Neuronal stem cell (in vitro differentiated cells): ENCODE results near the gene ZNF768.

ENCODE experiments used
- DNase-seq: peaks from one replicate; pipeline ENCODE4 v3.0.0-alpha.2; 2013; ENCODE audit warnings: low spot score
- H2AFZ ChIP-seq: one replicate; pipeline ENCODE4 v1.6.1; 2013; ENCODE audit warnings: mild to moderate bottlenecking, low read length, inconsistent platforms
- H2AK5ac ChIP-seq: 2 replicates; pipeline ENCODE4 v1.6.1; 2013; ENCODE audit warnings: low read depth, mild to moderate bottlenecking, inconsistent platforms, low read length, moderate library complexity, mixed read lengths
- H2BK120ac ChIP-seq: 2 replicates; pipeline ENCODE4 v1.6.1; 2013; ENCODE audit warnings: low read depth, mild to moderate bottlenecking, inconsistent platforms, low read length, moderate library complexity, mixed read lengths
- H2BK12ac ChIP-seq: one replicate; pipeline ENCODE4 v1.6.1; 2013; ENCODE audit warnings: low read length, inconsistent platforms
- H2BK15ac ChIP-seq: 2 replicates; pipeline ENCODE4 v1.6.1; 2013; ENCODE audit warnings: mild to moderate bottlenecking, low read length, inconsistent platforms, mixed read lengths
- H2BK5ac ChIP-seq: one replicate; pipeline ENCODE4 v1.6.1; 2013; ENCODE audit warnings: inconsistent platforms, mild to moderate bottlenecking, low read length, moderate library complexity
- H3K14ac ChIP-seq: one replicate; pipeline ENCODE4 v1.6.1; 2013; ENCODE audit warnings: low read length, inconsistent platforms
- H3K18ac ChIP-seq: 2 replicates; pipeline ENCODE4 v1.6.1; 2013; ENCODE audit warnings: low read length, inconsistent platforms
- H3K23ac ChIP-seq: 2 replicates; pipeline ENCODE4 v1.6.1; 2013; ENCODE audit warnings: low read depth, mild to moderate bottlenecking, mixed read lengths, low read length, inconsistent platforms; ENCODE audit not compliant: poor library complexity
- H3K27ac ChIP-seq: replicated peaks from 3 replicates; pipeline ENCODE4 v1.5.1; 2013; ENCODE audit warnings: low read length, inconsistent platforms
- H3K27me3 ChIP-seq, 3 experiments: 2 replicates each; pipeline ENCODE4 v1.6.1; 2013; ENCODE audit warnings: low read length in 3 of 3, mild to moderate bottlenecking in 2 of 3, inconsistent platforms in 1 of 3, low read depth in 1 of 3, mixed read lengths in 1 of 3, moderate library complexity in 1 of 3; ENCODE audit not compliant: control insufficient read depth in 3 of 3, insufficient read depth in 3 of 3
- H3K36me3 ChIP-seq, 2 donors: replicated peaks in 1 of 2; 2 replicates each; pipeline ENCODE4 v1.6.1; 2013; ENCODE audit warnings: low read length in 2 of 2; ENCODE audit not compliant: control insufficient read depth in 2 of 2, insufficient read depth in 2 of 2
- H3K4ac ChIP-seq: 2 replicates; pipeline ENCODE4 v1.6.1; 2013; ENCODE audit warnings: inconsistent platforms, mild to moderate bottlenecking, low read length, moderate library complexity
- H3K4me1 ChIP-seq, 2 donors: 1 replicate in 1 of 2; 2 replicates in 1 of 2; pipeline ENCODE4 v1.6.1; 2013; ENCODE audit warnings: low read length in 2 of 2, low read depth in 1 of 2; ENCODE audit not compliant: control insufficient read depth in 2 of 2, insufficient read depth in 1 of 2
- H3K4me2 ChIP-seq: one replicate; pipeline ENCODE4 v1.6.1; 2013; ENCODE audit warnings: mild to moderate bottlenecking, low read length, inconsistent platforms; ENCODE audit not compliant: insufficient read depth, poor library complexity, severe bottlenecking
- H3K4me3 ChIP-seq, 2 donors: 2 replicates each; pipeline ENCODE4 v1.5.1; 2013; ENCODE audit warnings: low read length in 2 of 2, mild to moderate bottlenecking in 2 of 2, inconsistent platforms in 1 of 2, moderate library complexity in 1 of 2
- H3K79me1 ChIP-seq: one replicate; pipeline ENCODE4 v1.6.1; 2013; ENCODE audit warnings: low read depth, mild to moderate bottlenecking, inconsistent platforms, low read length, moderate library complexity
- H3K9ac ChIP-seq: one replicate; pipeline ENCODE4 v1.6.1; 2013; ENCODE audit warnings: mild to moderate bottlenecking, low read depth, low read length, inconsistent platforms; ENCODE audit not compliant: poor library complexity
- H3K9me3 ChIP-seq, 2 donors: replicated peaks in 1 of 2; 2 replicates each; pipeline versions ENCODE3 to v1.6.1; 2013; ENCODE audit warnings: low read length in 2 of 2, mild to moderate bottlenecking in 2 of 2, inconsistent platforms in 1 of 2, low read depth in 1 of 2, mixed read lengths in 1 of 2, moderate library complexity in 1 of 2; ENCODE audit not compliant: control insufficient read depth in 2 of 2, insufficient read depth in 1 of 2
- H4K8ac ChIP-seq: one replicate; pipeline ENCODE4 v1.6.1; 2013; ENCODE audit warnings: low read depth, mild to moderate bottlenecking, inconsistent platforms, low read length, moderate library complexity
- H4K91ac ChIP-seq: one replicate; pipeline ENCODE4 v1.6.1; 2013; ENCODE audit warnings: low read length, low read depth, mild to moderate bottlenecking, inconsistent platforms; ENCODE audit not compliant: poor library complexity
- WGBS, 2 donors: extraction: QIAGEN DNeasy Blood & Tissue Kit; methylation state at CpG; one replicate each; pipeline ENCODE4 v1.1.7; 2013; ENCODE audit warnings: missing lambda C conversion rate in 2 of 2, mixed read lengths in 1 of 2; ENCODE audit not compliant: insufficient read length in 2 of 2, insufficient replicate concordance in 1 of 2; ENCODE audit errors: extremely low coverage in 2 of 2; 5-methylcytosine and 5-hydroxymethylcytosine counted together

Gene ZNF768

DNA sequence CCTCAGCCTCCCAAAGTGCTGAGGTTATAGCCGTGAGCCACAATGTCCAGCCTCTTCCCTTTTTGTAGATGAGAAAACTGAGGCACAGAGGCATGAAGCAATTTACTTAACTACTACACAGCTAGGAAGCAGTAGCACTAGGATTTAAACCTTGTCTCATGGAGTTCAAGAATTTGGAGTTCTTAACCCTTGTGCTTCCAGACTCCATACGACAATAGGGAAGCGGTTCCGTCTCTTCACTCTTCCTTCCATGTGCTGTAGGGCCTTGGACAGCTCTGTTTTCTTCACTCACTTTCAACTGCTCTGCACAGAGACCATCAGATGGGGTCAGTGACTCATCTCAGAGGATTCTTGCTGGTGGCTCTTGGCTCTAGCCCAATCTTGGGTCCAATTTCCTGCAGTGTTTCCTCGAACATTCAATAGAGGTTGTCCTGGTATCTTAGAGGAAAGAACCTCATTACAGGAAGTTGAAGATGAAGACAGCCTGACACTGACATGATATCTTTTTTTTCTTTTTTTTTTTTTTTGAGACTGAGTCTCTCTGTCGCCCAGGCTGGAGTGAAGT lies 34.5 kb downstream of the ZNF768 start:
- no peak for DNase-seq

DNA sequence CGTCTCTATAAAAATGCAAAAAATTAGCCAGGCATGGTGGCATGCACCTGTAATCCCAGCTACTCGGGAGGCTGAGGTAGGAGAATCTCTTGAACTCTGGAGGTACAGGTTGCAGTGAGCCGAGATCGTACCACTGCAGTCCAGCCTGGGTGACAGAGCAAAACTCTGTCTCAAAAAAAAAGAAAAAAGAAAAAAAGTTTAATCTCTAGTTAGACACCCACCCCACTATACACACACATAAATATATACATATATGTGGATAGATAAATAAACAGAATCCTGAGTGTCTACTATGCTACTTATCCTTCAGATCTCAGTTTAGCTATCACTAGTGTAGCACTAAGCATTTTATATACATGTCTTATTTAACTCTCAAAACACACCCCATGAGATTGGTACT lies 35.1 kb downstream of the ZNF768 start:
- DNase-seq, result no peak
- no peak overlapping the region for H3K4me3 ChIP-seq
- H2AK5ac ChIP-seq, result no peak overlapping the region
- no peak overlapping the region for H2AFZ ChIP-seq
- no peak overlapping the region for H3K9ac ChIP-seq
- H3K4me2 ChIP-seq, result no peak overlapping the region
- no peak overlapping the region for H3K27ac ChIP-seq
- no peaks in the 10 kb centered on the region for H3K79me1 ChIP-seq
- no peak overlapping the region for H3K18ac ChIP-seq
- H3K4me1 ChIP-seq, result peaks cover 2 to 7% of the 10 kb centered on the region in 2 donors
- no peak overlapping the region for H2BK120ac ChIP-seq
- no peak overlapping the region for H4K8ac ChIP-seq
- H3K4ac ChIP-seq, result no peak overlapping the region
- no peak overlapping the region for H2BK12ac ChIP-seq
- no peak overlapping the region for H3K23ac ChIP-seq
- peaks cover 0 to 8% (median 0%) of the 10 kb centered on the region in 3 experiments for H3K27me3 ChIP-seq
- no peaks in the 10 kb centered on the region for H3K9me3 ChIP-seq
- H2BK15ac ChIP-seq, result no peak overlapping the region
- WGBS, 2 donors, result no CpG with 5 or more reads among the region's 4 CpGs
- H3K36me3 ChIP-seq, result no peaks in the 10 kb centered on the region
- H3K14ac ChIP-seq, result no peak overlapping the region
- no peak overlapping the region for H2BK5ac ChIP-seq
- no peak overlapping the region for H4K91ac ChIP-seq

More for the DNA sequence above, 34.5 kb downstream of the ZNF768 start:
- Histone ChIP-seq H3K27ac (no peak overlapping the region), H3K4me1 (peaks cover 2 to 7% of the 10 kb centered on the region in 2 donors), H3K4me2 (no peak overlapping the region), H2AFZ (no peak overlapping the region), H4K91ac (no peak overlapping the region), H3K14ac (no peak overlapping the region), H3K18ac (no peak overlapping the region), H2AK5ac (no peak overlapping the region), H3K27me3 (peaks cover 0 to 6% (median 0%) of the 10 kb centered on the region in 3 experiments), H3K4me3 (no peak overlapping the region), H3K79me1 (no peaks in the 10 kb centered on the region), H4K8ac (no peak overlapping the region), H3K4ac (no peak overlapping the region), H2BK12ac (no peak overlapping the region), H2BK15ac (no peak overlapping the region), H2BK5ac (no peak overlapping the region), H2BK120ac (no peak overlapping the region), H3K9ac (no peak overlapping the region), H3K9me3 (no peaks in the 10 kb centered on the region), H3K23ac (no peak overlapping the region), H3K36me3 (no peaks in the 10 kb centered on the region)
- WGBS, 2 donors, result no CpG with 5 or more reads among the region's 6 CpGs

DNA sequence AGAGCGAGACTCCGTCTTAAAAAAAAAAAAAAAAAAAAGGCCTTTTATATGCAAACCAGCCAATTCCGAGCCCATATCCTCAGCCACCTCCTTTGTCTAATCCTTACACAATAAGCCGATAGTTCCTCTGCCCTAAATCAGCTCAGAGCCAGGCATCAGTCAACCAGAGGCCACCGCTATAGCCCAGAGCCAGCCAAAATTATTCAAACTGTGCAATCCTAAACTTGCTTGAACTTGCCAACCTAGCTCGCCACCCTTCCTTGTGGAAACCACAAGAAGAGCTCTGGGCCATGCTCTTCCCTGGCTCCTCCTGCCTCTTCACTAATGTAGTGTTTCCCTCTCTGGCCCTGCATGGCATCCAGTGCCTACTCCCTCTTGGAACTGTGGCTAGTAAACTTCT lies 36.2 kb downstream of the ZNF768 start:
- H3K36me3 ChIP-seq, result no peaks in the 10 kb centered on the region
- H4K8ac ChIP-seq, result no peak overlapping the region
- no peak overlapping the region for H4K91ac ChIP-seq
- no peak overlapping the region for H2BK12ac ChIP-seq
- H3K9me3 ChIP-seq, result no peaks in the 10 kb centered on the region
- H3K4ac ChIP-seq, result no peak overlapping the region
- no peak overlapping the region for H3K4me2 ChIP-seq
- WGBS, 2 donors, result no CpG with 5 or more reads among the region's 6 CpGs
- peak overlapping the region; percentile 72 for H2AFZ ChIP-seq
- H2AK5ac ChIP-seq, result no peak overlapping the region
- H2BK120ac ChIP-seq, result no peak overlapping the region
- no peak overlapping the region for H2BK15ac ChIP-seq
- no peak for DNase-seq
- H3K9ac ChIP-seq, result no peak overlapping the region
- no peak overlapping the region for H3K27ac ChIP-seq
- peaks cover 2 to 7% of the 10 kb centered on the region in 2 donors for H3K4me1 ChIP-seq
- H3K14ac ChIP-seq, result no peak overlapping the region
- H3K79me1 ChIP-seq, result no peaks in the 10 kb centered on the region
- H2BK5ac ChIP-seq, result no peak overlapping the region
- no peak overlapping the region for H3K4me3 ChIP-seq
- peaks cover 0 to 8% (median 0%) of the 10 kb centered on the region in 3 experiments for H3K27me3 ChIP-seq
- H3K23ac ChIP-seq, result no peak overlapping the region
- H3K18ac ChIP-seq, result no peak overlapping the region

DNA sequence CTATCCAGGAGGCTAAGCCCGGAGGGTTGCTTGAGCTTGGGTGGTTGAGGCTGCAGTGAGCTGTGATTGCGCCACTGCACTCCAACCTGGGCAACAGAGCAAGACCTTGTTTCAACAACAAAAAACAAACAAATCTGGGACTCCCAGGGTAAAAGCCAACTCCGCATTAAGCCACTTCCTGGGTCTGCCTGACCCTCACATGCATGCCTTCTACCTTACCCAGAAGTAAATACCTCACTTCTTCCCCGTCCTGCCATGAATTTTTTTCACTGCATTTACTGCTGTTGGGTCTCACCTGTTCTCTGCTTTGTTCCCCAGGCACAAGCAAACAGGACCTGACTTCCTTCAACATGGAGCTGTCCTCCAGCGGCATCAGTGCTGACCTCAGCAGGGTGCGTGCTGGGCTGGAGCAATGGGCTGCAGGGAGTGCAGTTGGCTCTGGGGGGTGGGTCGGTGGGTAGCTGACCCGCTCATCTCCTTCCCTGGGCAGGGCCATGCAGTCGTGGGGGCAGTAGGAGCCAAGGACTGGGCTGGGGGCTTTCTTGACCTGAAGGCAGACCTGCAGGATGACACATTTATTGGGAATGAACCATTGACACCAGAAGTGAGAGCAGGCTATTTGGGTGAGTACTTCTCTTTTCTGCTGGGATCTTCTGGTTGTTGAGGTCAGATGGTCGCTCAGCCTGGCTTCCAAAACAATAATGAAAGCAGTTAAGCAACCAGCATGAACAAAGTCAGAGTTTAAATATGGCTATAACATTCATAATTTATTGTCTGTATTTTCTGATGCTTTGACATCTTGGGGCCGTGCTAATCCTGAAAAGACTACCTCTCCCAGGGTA lies 37.4 kb downstream of the ZNF768 start:
- Histone ChIP-seq H3K4me2 (no peak overlapping the region), H3K27me3 (peaks cover 0 to 5% (median 0%) of the 10 kb centered on the region in 3 experiments), H3K36me3 (no peaks in the 10 kb centered on the region), H3K18ac (peak overlapping the region; percentile 59), H3K4me1 (peaks cover 2 to 7% of the 10 kb centered on the region in 2 donors), H3K4ac (no peak overlapping the region), H4K91ac (no peak overlapping the region), H2AFZ (peak overlapping the region; percentile 26), H3K9ac (peak overlapping the region; percentile 50), H3K79me1 (no peaks in the 10 kb centered on the region), H2BK5ac (no peak overlapping the region), H3K9me3 (no peaks in the 10 kb centered on the region), H2AK5ac (peak overlapping the region; percentile 70), H2BK12ac (peak overlapping the region; percentile 88), H3K27ac (no peak overlapping the region), H3K14ac (peak overlapping the region; percentile 31), H2BK15ac (no peak overlapping the region), H3K23ac (no peak overlapping the region), H4K8ac (no peak overlapping the region), H2BK120ac (no peak overlapping the region), H3K4me3 (no peak overlapping the region)
- no CpG with 5 or more reads among the region's 11 CpGs for WGBS, 2 donors
- no peak for DNase-seq
